GM12878 (cell line): Measurements from ENCODE around the gene CASK. TPM values are rescaled to one million over a fixed set of nuclear protein-coding genes. Genes with fewer than 3 reads are reported as not detected.

ENCODE experiments used
- ATAC-seq: fragments of 200-7000 bp; cut with Tn5 transposase; 3 replicates; pipeline ENCODE4 v1.9.1; 2020; ENCODE audit warnings: mild to moderate bottlenecking, moderate library complexity
- BruUV-seq: library from RNA; stranded (reverse); fragments of 400-500 nt; replicated peaks from 2 replicates; lab custom pipeline; 2021; lab: Mats Ljungman, UMichigan
- CTCF ChIA-PET: fragments of 300-600 bp; sonication (Branson Sonifier 250); formaldehyde crosslinking; extraction: SDS; loops from one replicate; lab custom pipeline; 2021; ENCODE audit warnings: inconsistent platforms; lab: Yijun Ruan, JAX
- POLR2A ChIA-PET: fragments of 350-600 bp; formaldehyde crosslinking; extraction: SDS; loops from one replicate; lab custom pipeline; 2021; ENCODE audit warnings: inconsistent platforms; lab: Charles Lee
- RAD21 ChIA-PET: fragments of 300-600 bp; sonication (Branson Sonifier 250); formaldehyde crosslinking; loops from one replicate; lab custom pipeline; 2023; ENCODE audit warnings: antibody characterized with exemption; ENCODE audit not compliant: unreplicated experiment; lab: Charles Lee
- SMC1A ChIA-PET: fragments of 300-600 bp; sonication (Branson Sonifier 250); formaldehyde crosslinking; loops from one replicate; lab custom pipeline; 2023; ENCODE audit not compliant: unreplicated experiment, uncharacterized antibody; lab: Charles Lee
- DNase-seq: peaks from one replicate; pipeline ENCODE4 v3.0.0-alpha.2; 2011; ENCODE audit warnings: low read depth, low spot score
- FAIRE-seq: peaks from 3 replicates; lab custom pipeline; 2011; peaks lifted over from hg19 to GRCh38; lab: Jason Lieb, UNC
- H2AFZ ChIP-seq: 2 replicates; pipeline ENCODE4 v1.6.0; 2011; ENCODE audit warnings: low read depth, low read length, control low read depth; ENCODE audit not compliant: control insufficient read depth
- H3K27ac ChIP-seq: 2 replicates; pipeline ENCODE4 v1.5.1; 2011; ENCODE audit warnings: control low read depth; ENCODE audit not compliant: control insufficient read depth, insufficient read depth
- H3K27me3 ChIP-seq, 2 experiments: replicated peaks in 1 of 2; 2 replicates each; pipeline versions ENCODE4 v1.6.0 to v1.6.1; 2011; ENCODE audit warnings: low read length in 1 of 2; ENCODE audit not compliant: control insufficient read depth in 2 of 2, insufficient read depth in 2 of 2
- H3K36me3 ChIP-seq, 2 experiments: 2 replicates each; pipeline ENCODE4 v1.5.1; 2011; ENCODE audit warnings: low read length in 1 of 2; ENCODE audit not compliant: control insufficient read depth in 2 of 2, insufficient read depth in 2 of 2
- H3K4me1 ChIP-seq: 2 replicates; pipeline ENCODE4 v1.6.1; 2011; ENCODE audit warnings: mild to moderate bottlenecking, low read length, moderate library complexity, mixed read lengths; ENCODE audit not compliant: control insufficient read depth, insufficient read depth
- H3K4me2 ChIP-seq: 2 replicates; pipeline ENCODE4 v1.6.0; 2011; ENCODE audit warnings: control low read depth; ENCODE audit not compliant: control insufficient read depth, insufficient read depth
- H3K4me3 ChIP-seq: fragments of 200-600 bp; sonication (generic); 2 replicates; pipeline ENCODE4 v1.5.1; 2016
- H3K79me2 ChIP-seq: 2 replicates; pipeline ENCODE4 v1.6.0; 2011; ENCODE audit warnings: low read length; ENCODE audit not compliant: control insufficient read depth, insufficient read depth
- H3K9ac ChIP-seq: 2 replicates; pipeline ENCODE4 v1.8.0; 2011; ENCODE audit warnings: low read length, control low read depth, mixed read lengths; ENCODE audit not compliant: control insufficient read depth, insufficient read depth
- H3K9me3 ChIP-seq: replicated peaks from 3 replicates; pipeline ENCODE4 v1.5.1; 2011; ENCODE audit warnings: mild to moderate bottlenecking, low read length; ENCODE audit not compliant: control insufficient read depth, insufficient read depth
- H4K20me1 ChIP-seq: 2 replicates; pipeline ENCODE4 v1.6.0; 2011; ENCODE audit not compliant: control insufficient read depth, insufficient read depth
- CHD4 ChIP-seq: fragments of 200-600 bp; sonication (generic); IDR thresholded peaks from 2 replicates; pipeline ENCODE4 v1.6.1; 2016; ENCODE audit warnings: mild to moderate bottlenecking
- CREM ChIP-seq: IDR thresholded peaks from 2 replicates; pipeline ENCODE4 v1.6.1; 2014; ENCODE audit warnings: antibody characterized with exemption, low read depth
- EED ChIP-seq: sonication (generic); IDR thresholded peaks from 2 replicates; pipeline ENCODE4 v1.6.1; 2016; ENCODE audit warnings: antibody characterized with exemption, low read depth
- HDGF ChIP-seq: fragments of 450-650 bp; IDR thresholded peaks from 2 replicates; pipeline ENCODE4 v1.6.1; 2016; ENCODE audit warnings: antibody characterized with exemption
- NBN ChIP-seq: fragments of 450-650 bp; IDR thresholded peaks from 2 replicates; pipeline ENCODE4 v1.6.1; 2016
- RAD21 ChIP-seq: IDR thresholded peaks from 2 replicates; pipeline ENCODE4 v1.6.1; 2011; ENCODE audit warnings: mild to moderate bottlenecking, low read depth, low read length, moderate library complexity; ENCODE audit not compliant: insufficient read depth
- SMC3 ChIP-seq: IDR thresholded peaks from 2 replicates; pipeline ENCODE4 v1.6.1; 2011; ENCODE audit warnings: low read length, improper control_type of control experiment, borderline replicate concordance
- WGBS: methylation state at CpG from one replicate; pipeline ENCODE4 v1.1.6; 2016; ENCODE audit warnings: low lambda C conversion rate; ENCODE audit not compliant: insufficient replicate concordance, insufficient coverage; ENCODE audit errors: missing lambda C conversion rate; 5-methylcytosine and 5-hydroxymethylcytosine counted together
- in situ Hi-C: fragments of 300-500 bp; cut with MboI; formaldehyde crosslinking; loops from 9 replicates; pipeline ENCODE4 v1.14.3; 2018; ENCODE audit warnings: mixed read lengths
- intact Hi-C: fragments of 100-400 bp; cut with micrococcal nuclease; formaldehyde crosslinking; loops from one replicate; pipeline ENCODE4 v1.14.2; 2022; ENCODE audit not compliant: unreplicated experiment
- polyA plus RNA-seq, 11 experiments: library from polyadenylated mRNA; depleted of rRNA in 4 of 11; unstranded in 6 of 11; stranded (reverse) in 5 of 11; fragments of >200 nt; fragmentation: Nextera tagmentation in 4 of 11; fragmentation: Illumina TruSeq in 1 of 11; extraction: Ambion mirVana in 4 of 11; extraction: Trizol in 1 of 11; gene quantifications; 1 replicate in 1 of 11; 2 replicates in 10 of 11; pipeline versions ENCODE4 v1.2.1 to v1.2.3, GENCODE V29; 2011 to 2016; ENCODE audit warnings: inconsistent platforms in 2 of 11, missing spikeins in 2 of 11, low read depth in 1 of 11
- total RNA-seq, 4 experiments: library from RNA; depleted of rRNA in 3 of 4; stranded (reverse); fragments of >200 nt in 3 of 4; fragmentation: Illumina TruSeq in 1 of 4; extraction: Trizol in 1 of 4; gene quantifications; 2 replicates each; pipeline versions ENCODE4 v1.2.1 to v1.2.3, GENCODE V29; 2013 to 2021
- TF ChIP-seq, protein P1 (sequence below), 3 experiments: IDR thresholded peaks in 2 of 3; conservative IDR thresholded peaks in 1 of 3; 2 replicates each; pipeline ENCODE4 v1.5.1; 2011; ENCODE audit warnings: low read depth in 3 of 3, low read length in 3 of 3, mild to moderate bottlenecking in 3 of 3, control low read depth in 2 of 3, moderate library complexity in 2 of 3, inconsistent platforms in 1 of 3, mixed read lengths in 1 of 3; ENCODE audit not compliant: control insufficient read depth in 2 of 3, insufficient read depth in 1 of 3; ENCODE audit errors: extremely low read depth in 1 of 3
- TF ChIP-seq, protein P2 (sequence below): IDR thresholded peaks from 2 replicates; pipeline ENCODE4 v1.6.1; 2011; ENCODE audit warnings: borderline replicate concordance, low read depth, mild to moderate bottlenecking, moderate library complexity, mixed read lengths, low read length; ENCODE audit not compliant: insufficient read depth; ENCODE audit errors: extremely low read length

CASK gene
- total and polyA plus RNA-seq, 10 of the 15 experiments (the other 5 are each of a cell fraction or from before 2014, with no cell fraction given), result 0.60 to 45.9 (median 4.8) TPM

- in situ Hi-C loops (no loop called here), intact Hi-C loops (loop anchor here (1.0 to 10.0 kb wide), 4 partner anchors 14 to 400 kb away; partner anchors contain the start of gene DDX3X)
- peak; percentile 63 for ATAC-seq
Observed at GRCh38 chrX:41734530-41734929, 188.8 kb downstream of the CASK start.

More at GRCh38 chrX:41734530-41734929, 188.8 kb downstream of the CASK start:
- TF ChIP-seq SMC3 (peak; percentile 10; the same call in 1 of the 2 replicates), CHD4 (no peak), HDGF (no peak), EED (no peak), NBN (no peak), CREM (no peak), RAD21 (peak; percentile 62)
- TF ChIP-seq, protein P1, sequence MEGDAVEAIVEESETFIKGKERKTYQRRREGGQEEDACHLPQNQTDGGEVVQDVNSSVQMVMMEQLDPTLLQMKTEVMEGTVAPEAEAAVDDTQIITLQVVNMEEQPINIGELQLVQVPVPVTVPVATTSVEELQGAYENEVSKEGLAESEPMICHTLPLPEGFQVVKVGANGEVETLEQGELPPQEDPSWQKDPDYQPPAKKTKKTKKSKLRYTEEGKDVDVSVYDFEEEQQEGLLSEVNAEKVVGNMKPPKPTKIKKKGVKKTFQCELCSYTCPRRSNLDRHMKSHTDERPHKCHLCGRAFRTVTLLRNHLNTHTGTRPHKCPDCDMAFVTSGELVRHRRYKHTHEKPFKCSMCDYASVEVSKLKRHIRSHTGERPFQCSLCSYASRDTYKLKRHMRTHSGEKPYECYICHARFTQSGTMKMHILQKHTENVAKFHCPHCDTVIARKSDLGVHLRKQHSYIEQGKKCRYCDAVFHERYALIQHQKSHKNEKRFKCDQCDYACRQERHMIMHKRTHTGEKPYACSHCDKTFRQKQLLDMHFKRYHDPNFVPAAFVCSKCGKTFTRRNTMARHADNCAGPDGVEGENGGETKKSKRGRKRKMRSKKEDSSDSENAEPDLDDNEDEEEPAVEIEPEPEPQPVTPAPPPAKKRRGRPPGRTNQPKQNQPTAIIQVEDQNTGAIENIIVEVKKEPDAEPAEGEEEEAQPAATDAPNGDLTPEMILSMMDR (IDR thresholded peaks at IDR 0.05 in 2 of 3, conservative IDR thresholded peaks at IDR 0.05 in 1 of 3; ENCODE audit: control insufficient read depth in 2 of 3, extremely low read depth in 1 of 3, insufficient read depth in 1 of 3, low read depth in 3 of 3, low read length in 3 of 3), result peak; percentile 38 to 50 (median 46); a peak in 5 of 6 replicates
- TF ChIP-seq, protein P2, sequence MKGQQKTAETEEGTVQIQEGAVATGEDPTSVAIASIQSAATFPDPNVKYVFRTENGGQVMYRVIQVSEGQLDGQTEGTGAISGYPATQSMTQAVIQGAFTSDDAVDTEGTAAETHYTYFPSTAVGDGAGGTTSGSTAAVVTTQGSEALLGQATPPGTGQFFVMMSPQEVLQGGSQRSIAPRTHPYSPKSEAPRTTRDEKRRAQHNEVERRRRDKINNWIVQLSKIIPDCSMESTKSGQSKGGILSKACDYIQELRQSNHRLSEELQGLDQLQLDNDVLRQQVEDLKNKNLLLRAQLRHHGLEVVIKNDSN, result no peak
- DNase-seq (no peak), FAIRE-seq (no peak)
- ChIA-PET POLR2A (no interaction called here), CTCF (interaction anchor here (1.2 kb wide), 1 partner anchor 11 kb away, joined by 5 read pairs; the partner anchor contains the start of gene GPR82), SMC1A (no interaction called here), RAD21 (no interaction called here)
- Histone ChIP-seq H3K4me3 (no peak overlapping the region), H2AFZ (no peak overlapping the region), H4K20me1 (no peaks in the 10 kb centered on the region), H3K9me3 (no peaks in the 10 kb centered on the region), H3K4me2 (peak overlapping the region; percentile 56), H3K36me3 (no peaks in the 10 kb centered on the region), H3K27ac (peak overlapping the region; percentile 28; the same call in 1 of the 2 replicates), H3K27me3 (no peaks in the 10 kb centered on the region), H3K9ac (no peak overlapping the region), H3K4me1 (peaks cover 10% of the 10 kb centered on the region), H3K79me2 (no peaks in the 10 kb centered on the region)
- no TSS peak for BruUV-seq
- 0% methylated on average over 1 of the region's 1 CpG for WGBS
